Skeletal muscle satellite cell (primary cell): ENCODE measurements around the gene SH3PXD2A.

ENCODE experiments used
- H3K27me3 ChIP-seq: 2 replicates; pipeline ENCODE4 v1.7.0; 2013; ENCODE audit warnings: low read length; ENCODE audit not compliant: control insufficient read depth, insufficient read depth
- H3K36me3 ChIP-seq: 2 replicates; pipeline ENCODE4 v1.7.0; 2013; ENCODE audit warnings: mild to moderate bottlenecking, control low read depth, low read length; ENCODE audit not compliant: insufficient read depth
- H3K4me1 ChIP-seq: 2 replicates; pipeline ENCODE4 v1.7.0; 2013; ENCODE audit warnings: low read length; ENCODE audit not compliant: control insufficient read depth, insufficient read depth
- H3K4me2 ChIP-seq: 2 replicates; pipeline ENCODE4 v1.7.0; 2013; ENCODE audit warnings: mild to moderate bottlenecking, low read length
- H3K4me3 ChIP-seq: 2 replicates; pipeline ENCODE4 v1.7.0; 2013; ENCODE audit warnings: low read length
- H3K9ac ChIP-seq: 2 replicates; pipeline ENCODE4 v1.7.0; 2013; ENCODE audit warnings: mild to moderate bottlenecking, low read depth, low read length, moderate library complexity
- H3K9me3 ChIP-seq: replicated peaks from 2 replicates; pipeline ENCODE4 v1.7.0; 2013; ENCODE audit warnings: mild to moderate bottlenecking, control low read depth, low read length

The SH3PXD2A gene

GRCh38 chr10:103710490-103710889, 144.9 kb downstream of the SH3PXD2A start:
- H3K9ac ChIP-seq, result no peak overlapping the region
- no peak overlapping the region for H3K4me3 ChIP-seq
- no peak overlapping the region for H3K4me2 ChIP-seq
- H3K9me3 ChIP-seq, result no peaks in the 10 kb centered on the region
- H3K36me3 ChIP-seq, result no peaks in the 10 kb centered on the region
- peaks cover 11% of the 10 kb centered on the region for H3K4me1 ChIP-seq
- H3K27me3 ChIP-seq, result no peaks in the 10 kb centered on the region

- no peak overlapping the region for H3K9ac ChIP-seq
- no peak overlapping the region for H3K4me3 ChIP-seq
- H3K9me3 ChIP-seq, result no peaks in the 10 kb centered on the region
- H3K4me1 ChIP-seq, result peaks cover 7% of the 10 kb centered on the region
- no peaks in the 10 kb centered on the region for H3K36me3 ChIP-seq
- no peaks in the 10 kb centered on the region for H3K27me3 ChIP-seq
- no peak overlapping the region for H3K4me2 ChIP-seq
These were observed 145.9 kb downstream of the SH3PXD2A start for GRCh38 chr10:103709341-103709920.

- Histone ChIP-seq H3K9ac (no peak overlapping the region), H3K4me1 (peaks cover 7% of the 10 kb centered on the region), H3K4me2 (no peak overlapping the region), H3K36me3 (no peaks in the 10 kb centered on the region), H3K4me3 (no peak overlapping the region), H3K27me3 (no peaks in the 10 kb centered on the region), H3K9me3 (no peaks in the 10 kb centered on the region)
These were observed 146.6 kb downstream of the SH3PXD2A start for GRCh38 chr10:103708627-103709288.

- Histone ChIP-seq H3K36me3 (no peaks in the 10 kb centered on the region), H3K27me3 (no peaks in the 10 kb centered on the region), H3K9me3 (no peaks in the 10 kb centered on the region), H3K4me2 (no peak overlapping the region), H3K4me3 (no peak overlapping the region), H3K4me1 (peaks cover 7% of the 10 kb centered on the region), H3K9ac (no peak overlapping the region)
These were observed 147.3 kb downstream of the SH3PXD2A start for GRCh38 chr10:103707956-103708626.

- H3K4me3 ChIP-seq, result no peak overlapping the region
- H3K4me1 ChIP-seq, result peaks cover 7% of the 10 kb centered on the region
- no peaks in the 10 kb centered on the region for H3K36me3 ChIP-seq
- H3K4me2 ChIP-seq, result no peak overlapping the region
- H3K9me3 ChIP-seq, result no peaks in the 10 kb centered on the region
- H3K27me3 ChIP-seq, result no peaks in the 10 kb centered on the region
- H3K9ac ChIP-seq, result no peak overlapping the region
These were observed 148.6 kb downstream of the SH3PXD2A start for GRCh38 chr10:103706762-103707161.

GRCh38 chr10:103706047-103706446, 149.3 kb downstream of the SH3PXD2A start:
- H3K9ac ChIP-seq, result no peak overlapping the region
- peaks cover 7% of the 10 kb centered on the region for H3K4me1 ChIP-seq
- H3K27me3 ChIP-seq, result no peaks in the 10 kb centered on the region
- H3K9me3 ChIP-seq, result no peaks in the 10 kb centered on the region
- no peak overlapping the region for H3K4me2 ChIP-seq
- no peaks in the 10 kb centered on the region for H3K36me3 ChIP-seq
- no peak overlapping the region for H3K4me3 ChIP-seq

GRCh38 chr10:103703941-103704919, 151.1 kb downstream of the SH3PXD2A start:
- Histone ChIP-seq H3K9me3 (no peaks in the 10 kb centered on the region), H3K4me1 (peaks cover 3% of the 10 kb centered on the region), H3K27me3 (no peaks in the 10 kb centered on the region), H3K4me2 (no peak overlapping the region), H3K36me3 (no peaks in the 10 kb centered on the region), H3K4me3 (no peak overlapping the region), H3K9ac (no peak overlapping the region)

- no peaks in the 10 kb centered on the region for H3K36me3 ChIP-seq
- H3K4me3 ChIP-seq, result no peak overlapping the region
- H3K9me3 ChIP-seq, result no peaks in the 10 kb centered on the region
- H3K27me3 ChIP-seq, result no peaks in the 10 kb centered on the region
- H3K9ac ChIP-seq, result no peak overlapping the region
- peaks cover 8% of the 10 kb centered on the region for H3K4me1 ChIP-seq
- no peak overlapping the region for H3K4me2 ChIP-seq
These were observed 153.8 kb downstream of the SH3PXD2A start for GRCh38 chr10:103701380-103702222.

GRCh38 chr10:103700436-103700715, 155.0 kb downstream of the SH3PXD2A start:
- Histone ChIP-seq H3K36me3 (no peaks in the 10 kb centered on the region), H3K4me3 (no peak overlapping the region), H3K9ac (no peak overlapping the region), H3K4me2 (no peak overlapping the region), H3K27me3 (no peaks in the 10 kb centered on the region), H3K9me3 (no peaks in the 10 kb centered on the region), H3K4me1 (peaks cover 21% of the 10 kb centered on the region)

GRCh38 chr10:103699611-103700435, 155.6 kb downstream of the SH3PXD2A start:
- Histone ChIP-seq H3K9me3 (no peaks in the 10 kb centered on the region), H3K4me1 (peaks cover 23% of the 10 kb centered on the region), H3K36me3 (no peaks in the 10 kb centered on the region), H3K9ac (no peak overlapping the region), H3K27me3 (no peaks in the 10 kb centered on the region), H3K4me3 (no peak overlapping the region), H3K4me2 (no peak overlapping the region)
